A549 (cell line): ENCODE data around the gene VRK2. TPM values are rescaled to one million over a fixed set of nuclear protein-coding genes. Genes with fewer than 3 reads are reported as not detected.

ENCODE experiments used
- ATAC-seq, 2 experiments: fragments of 200-7000 bp in 1 of 2; fragments of >200 bp in 1 of 2; cut with Nextera tagmentation in 1 of 2; cut with Tn5 transposase in 1 of 2; 3 replicates each; pipeline versions ENCODE4 v1.8.0 to v1.9.1; 2018 to 2020; ENCODE audit warnings: mild to moderate bottlenecking in 1 of 2, moderate library complexity in 1 of 2
- CTCF ChIA-PET: fragments of 300-600 bp; sonication (Branson Sonifier 250); formaldehyde crosslinking; extraction: SDS; loops from one replicate; lab custom pipeline; 2021; ENCODE audit warnings: antibody characterized with exemption, inconsistent platforms; lab: Yijun Ruan, JAX
- POLR2A ChIA-PET: fragments of 350-600 bp; formaldehyde crosslinking; extraction: SDS; loops from one replicate; lab custom pipeline; 2021; ENCODE audit warnings: antibody characterized with exemption, inconsistent platforms; lab: Yijun Ruan, JAX
- DNase-seq, 2 experiments: peaks; one replicate each; pipeline versions ENCODE4 v3.0.0 to v3.0.0-alpha.2; 2011 to 2016; ENCODE audit warnings: low read depth in 1 of 2, low spot score in 1 of 2
- FAIRE-seq: peaks from 2 replicates; lab custom pipeline; 2011; peaks lifted over from hg19 to GRCh38; lab: Jason Lieb, UNC
- H3K27ac ChIP-seq, 2 experiments: fragments of >200 bp; sonication (Bioruptor Twin); formaldehyde crosslinking; 3 replicates each; pipeline ENCODE4 v1.5.1; 2016 to 2017
- H3K4me1 ChIP-seq: fragments of >200 bp; sonication (Bioruptor Twin); formaldehyde crosslinking; 3 replicates; pipeline ENCODE4 v1.6.1; 2016
- H3K4me2 ChIP-seq: fragments of >200 bp; sonication (Bioruptor Twin); formaldehyde crosslinking; 3 replicates; pipeline ENCODE4 v1.6.1; 2016
- H3K4me3 ChIP-seq: fragments of >200 bp; sonication (Bioruptor Twin); formaldehyde crosslinking; 3 replicates; pipeline ENCODE4 v1.5.1; 2016
- H3K9me3 ChIP-seq: fragments of >200 bp; sonication (Bioruptor Twin); formaldehyde crosslinking; 3 replicates; pipeline ENCODE4 v1.6.1; 2016
- BHLHE40 ChIP-seq: IDR thresholded peaks from 2 replicates; pipeline ENCODE4 v1.6.1; 2012; ENCODE audit warnings: low read depth, low read length, inconsistent platforms
- CHD4 ChIP-seq: fragments of 200-600 bp; sonication (generic); IDR thresholded peaks from 2 replicates; pipeline ENCODE4 v1.6.1; 2016; ENCODE audit warnings: antibody characterized with exemption, mild to moderate bottlenecking, borderline replicate concordance
- EP300 ChIP-seq, 2 experiments: fragments of >200 bp; sonication (Bioruptor Twin); formaldehyde crosslinking; IDR thresholded peaks; 2 replicates in 1 of 2; 3 replicates in 1 of 2; pipeline ENCODE4 v1.6.1; 2016 to 2017
- ESRRA ChIP-seq: fragments of 150-350 bp; IDR thresholded peaks from 2 replicates; pipeline ENCODE4 v1.6.1; 2014; ENCODE audit warnings: mild to moderate bottlenecking, low read length, borderline replicate concordance
- FOSL2 ChIP-seq, 2 experiments: fragments of 450-650 bp in 1 of 2; fragments of >200 bp in 1 of 2; sonication (Bioruptor Twin) in 1 of 2; formaldehyde crosslinking; IDR thresholded peaks; 2 replicates each; pipeline versions ENCODE4 v1.5.0 to v1.6.1; 2016 to 2020; ENCODE audit warnings: mild to moderate bottlenecking in 1 of 2, moderate library complexity in 1 of 2
- GATA3 ChIP-seq: IDR thresholded peaks from 2 replicates; pipeline ENCODE4 v1.6.1; 2012; ENCODE audit warnings: borderline replicate concordance
- HEYL ChIP-seq: fragments of 250-450 bp; sonication (Bioruptor Pico); IDR thresholded peaks from 2 replicates; pipeline ENCODE4 v1.8.0; 2021; ENCODE audit warnings: mild to moderate bottlenecking, moderate library complexity
- JUN ChIP-seq, 2 experiments: fragments of >200 bp; sonication (Bioruptor Twin); formaldehyde crosslinking; IDR thresholded peaks; 2 replicates in 1 of 2; 3 replicates in 1 of 2; pipeline ENCODE4 v1.6.1; 2016 to 2017
- KDM5A ChIP-seq: fragments of 200-600 bp; sonication (generic); IDR thresholded peaks from 2 replicates; pipeline ENCODE4 v1.6.1; 2016; ENCODE audit warnings: antibody characterized with exemption, mild to moderate bottlenecking
- NFE2L2 ChIP-seq: fragments of 150-350 bp; conservative IDR thresholded peaks from 2 replicates; pipeline ENCODE4 v1.6.1; 2014; ENCODE audit warnings: low read length
- NPAS2 ChIP-seq: fragments of 250-450 bp; sonication (Bioruptor Pico); IDR thresholded peaks from 2 replicates; pipeline ENCODE4 v1.8.0; 2022; ENCODE audit warnings: mild to moderate bottlenecking, moderate library complexity, borderline replicate concordance
- PHF8 ChIP-seq: fragments of 200-600 bp; sonication (generic); IDR thresholded peaks from 2 replicates; pipeline ENCODE4 v1.6.1; 2016; ENCODE audit warnings: low read depth, mild to moderate bottlenecking, antibody characterized with exemption, moderate library complexity, borderline replicate concordance
- POLR2A ChIP-seq: IDR thresholded peaks from 2 replicates; pipeline ENCODE4 v1.6.1; 2012; ENCODE audit warnings: mild to moderate bottlenecking, low read length
- POLR2AphosphoS2 ChIP-seq: conservative IDR thresholded peaks from 2 replicates; pipeline ENCODE4 v1.6.1; 2012; ENCODE audit warnings: low read length, improper control_type of control experiment, inconsistent platforms
- RAD21 ChIP-seq, 2 experiments: fragments of >200 bp in 1 of 2; sonication (Bioruptor Twin) in 1 of 2; formaldehyde crosslinking in 1 of 2; IDR thresholded peaks in 1 of 2; conservative IDR thresholded peaks in 1 of 2; 2 replicates in 1 of 2; 3 replicates in 1 of 2; pipeline ENCODE4 v1.6.1; 2012 to 2018; ENCODE audit warnings: inconsistent platforms in 1 of 2
- RCOR1 ChIP-seq: fragments of 150-350 bp; IDR thresholded peaks from 2 replicates; pipeline ENCODE4 v1.6.1; 2014; ENCODE audit warnings: antibody characterized with exemption, low read length, low read depth
- RFX5 ChIP-seq: fragments of 450-650 bp; IDR thresholded peaks from 2 replicates; pipeline ENCODE4 v1.7.1; 2014; ENCODE audit warnings: antibody characterized with exemption, mild to moderate bottlenecking, moderate library complexity
- RNF2 ChIP-seq: fragments of 200-600 bp; sonication (generic); IDR thresholded peaks from 2 replicates; pipeline ENCODE4 v1.6.1; 2016; ENCODE audit warnings: low read depth, mild to moderate bottlenecking, antibody characterized with exemption, moderate library complexity, borderline replicate concordance
- SMC3 ChIP-seq: fragments of >200 bp; sonication (Bioruptor Twin); formaldehyde crosslinking; IDR thresholded peaks from 3 replicates; pipeline ENCODE4 v1.6.1; 2018; ENCODE audit warnings: inconsistent platforms
- TP53 ChIP-seq: fragments of 250-450 bp; sonication (Bioruptor Pico); IDR thresholded peaks from 2 replicates; pipeline ENCODE4 v1.5.0; 2021; ENCODE audit warnings: mild to moderate bottlenecking, moderate library complexity
- ZSCAN20 ChIP-seq: fragments of 250-450 bp; sonication (Bioruptor Pico); IDR thresholded peaks from 2 replicates; pipeline ENCODE4 v1.8.0; 2022; ENCODE audit warnings: mild to moderate bottlenecking, moderate library complexity
- WGBS: methylation state at CpG from one replicate; pipeline ENCODE4 v1.1.6; 2017; ENCODE audit errors: missing lambda C conversion rate; 5-methylcytosine and 5-hydroxymethylcytosine counted together
- polyA plus RNA-seq, 4 experiments: library from polyadenylated mRNA; depleted of rRNA in 3 of 4; stranded (reverse); fragments of >200 nt; fragmentation: RNase III in 1 of 4; extraction: RNeasy Plus Mini Kit Qiagen cat#74134 plus additional on column Dnase treatment in 1 of 4; gene quantifications; 2 replicates in 3 of 4; 3 replicates in 1 of 4; pipeline ENCODE4 v1.2.3, GENCODE V29; 2011 to 2017
- TF ChIP-seq, protein P1 (sequence below): fragments of 250-450 bp; sonication (Bioruptor Pico); IDR thresholded peaks from 2 replicates; pipeline ENCODE4 v1.5.0; 2021; ENCODE audit warnings: mild to moderate bottlenecking, moderate library complexity, borderline replicate concordance
- TF ChIP-seq, protein P2 (sequence below): fragments of >200 bp; sonication (Bioruptor Twin); formaldehyde crosslinking; IDR thresholded peaks from 3 replicates; pipeline ENCODE4 v1.5.1; 2016
- TF ChIP-seq, protein P3 (sequence below): IDR thresholded peaks from 2 replicates; pipeline ENCODE4 v1.6.1; 2012; ENCODE audit warnings: low read depth, borderline replicate concordance
- TF ChIP-seq, protein P4 (sequence below): fragments of 200-600 bp; sonication (generic); IDR thresholded peaks from 2 replicates; pipeline ENCODE4 v1.6.1; 2016; ENCODE audit warnings: antibody characterized with exemption, mild to moderate bottlenecking, moderate library complexity
- TF ChIP-seq, protein P5 (sequence below): fragments of 450-650 bp; IDR thresholded peaks from 2 replicates; pipeline ENCODE4 v1.6.1; 2014; ENCODE audit warnings: antibody characterized with exemption
- TF ChIP-seq, protein P6 (sequence below): IDR thresholded peaks from 2 replicates; pipeline ENCODE4 v1.6.1; 2012

The VRK2 gene
- polyA plus RNA-seq, 2 of the 4 experiments (the other 2 are of a cell fraction), result 19.4 to 80.9 TPM

DNA sequence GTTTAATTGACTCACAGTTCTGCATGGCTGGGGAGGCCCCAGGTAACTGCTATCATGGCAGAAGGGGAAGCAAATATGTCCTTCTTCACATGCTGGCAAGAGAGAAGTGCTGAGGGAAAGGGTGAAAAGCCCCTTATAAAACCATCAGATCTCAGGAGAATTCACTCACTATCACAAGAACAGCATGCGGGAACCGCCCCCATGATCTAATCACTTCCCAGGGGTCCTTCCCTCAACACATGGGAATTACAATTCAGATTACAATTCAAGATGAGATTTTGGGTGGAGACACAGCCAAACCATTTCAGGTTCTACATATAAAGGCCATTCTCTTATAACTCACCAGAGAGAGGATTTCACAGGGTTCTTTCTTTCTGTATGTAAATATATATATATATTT, 62.9 kb downstream of the VRK2 start:
- Histone ChIP-seq H3K27ac (peak overlapping the region; percentile 87 to 90), H3K4me1 (peaks cover 81% of the 10 kb centered on the region), H3K9me3 (peaks cover 4% of the 10 kb centered on the region; the same call in 1 of the 3 replicates)
- ATAC-seq, result no peak
- POLR2A ChIA-PET, result interaction anchor here (1.2 kb wide), 1 partner anchor 63 kb away, joined by 5 read pairs; the partner anchor contains the start of gene VRK2
- DNase-seq, result peak in 1 of 2 experiments; percentile 44
- 74% methylated on average over 2 of the region's 2 CpGs for WGBS
- TF ChIP-seq ZSCAN20 (no peak), JUN (IDR thresholded peaks at IDR 0.05) (0 out of 5 replicates have a peak, but pooled peaks of 1 of the 2 experiments have one; percentile 12), FOSL2 (IDR thresholded peaks at IDR 0.05) (no peak), FOSL2 (CRISPR knock-in tag; IDR thresholded peaks at IDR 0.05) (peak; percentile 2; the same call in 1 of the 2 replicates)
- TF ChIP-seq, all 56 proteins: peak for 2
- no peak for FAIRE-seq
- CTCF ChIA-PET, result no interaction called here
- H3K4me3 ChIP-seq, result no peak overlapping the region
- H3K4me2 ChIP-seq, result peak overlapping the region; percentile 77

DNA sequence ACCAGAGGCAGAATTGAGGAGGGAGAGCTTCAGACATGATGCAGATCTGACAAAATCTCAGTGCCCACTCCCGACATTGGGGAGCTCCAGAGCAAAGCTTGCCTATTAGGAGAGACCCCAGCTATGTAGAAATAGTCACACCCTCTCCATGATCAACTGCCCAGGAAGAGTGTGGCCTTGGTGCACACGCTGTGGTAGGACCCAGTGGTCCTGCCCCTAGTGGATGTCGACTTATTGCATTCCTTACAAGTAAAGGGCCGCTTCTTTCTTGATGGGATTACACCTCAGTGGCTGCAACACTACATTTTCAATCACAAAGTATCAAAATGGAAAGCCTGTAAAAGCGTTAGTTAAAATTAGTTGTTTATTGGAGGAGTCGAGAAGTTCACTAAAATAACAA, 64.2 kb downstream of the VRK2 start:
- no peaks in the 10 kb centered on the region for H3K9me3 ChIP-seq
- H3K4me2 ChIP-seq, result peak overlapping the region; percentile 77
- peaks cover 76% of the 10 kb centered on the region for H3K4me1 ChIP-seq
- ChIA-PET POLR2A (no interaction called here), CTCF (no interaction called here)
- DNase-seq, result peak in 1 of 2 experiments; percentile 78
- H3K4me3 ChIP-seq, result no peak overlapping the region
- peak; percentile 27 to 44; a peak in 5 of 6 replicates for ATAC-seq
- WGBS, result 80% methylated on average over 6 of the region's 6 CpGs
- no peak for FAIRE-seq
- peak overlapping the region; percentile 81 to 87 for H3K27ac ChIP-seq
- TF ChIP-seq RNF2 (no peak), NPAS2 (CRISPR knock-in tag) (no peak), TP53 (CRISPR knock-in tag) (no peak), BHLHE40 (no peak), PHF8 (no peak), SMC3 (no peak), RAD21 (conservative IDR thresholded peaks at IDR 0.05 in 1 of 2, IDR thresholded peaks at IDR 0.05 in 1 of 2) (no peak), POLR2AphosphoS2 (no peak; the same call in 1 of the 2 replicates), POLR2A (no peak), GATA3 (no peak), RFX5 (no peak), FOSL2 (IDR thresholded peaks at IDR 0.05) (no peak), FOSL2 (CRISPR knock-in tag; IDR thresholded peaks at IDR 0.05) (0 out of 2 replicates have a peak, but pooled peaks have one; percentile 22), RCOR1 (no peak), EP300 (IDR thresholded peaks at IDR 0.05) (no peak), KDM5A (no peak), CHD4 (no peak), HEYL (CRISPR knock-in tag) (no peak), ESRRA (no peak), NFE2L2 (no peak)
- TF ChIP-seq, protein P1, sequence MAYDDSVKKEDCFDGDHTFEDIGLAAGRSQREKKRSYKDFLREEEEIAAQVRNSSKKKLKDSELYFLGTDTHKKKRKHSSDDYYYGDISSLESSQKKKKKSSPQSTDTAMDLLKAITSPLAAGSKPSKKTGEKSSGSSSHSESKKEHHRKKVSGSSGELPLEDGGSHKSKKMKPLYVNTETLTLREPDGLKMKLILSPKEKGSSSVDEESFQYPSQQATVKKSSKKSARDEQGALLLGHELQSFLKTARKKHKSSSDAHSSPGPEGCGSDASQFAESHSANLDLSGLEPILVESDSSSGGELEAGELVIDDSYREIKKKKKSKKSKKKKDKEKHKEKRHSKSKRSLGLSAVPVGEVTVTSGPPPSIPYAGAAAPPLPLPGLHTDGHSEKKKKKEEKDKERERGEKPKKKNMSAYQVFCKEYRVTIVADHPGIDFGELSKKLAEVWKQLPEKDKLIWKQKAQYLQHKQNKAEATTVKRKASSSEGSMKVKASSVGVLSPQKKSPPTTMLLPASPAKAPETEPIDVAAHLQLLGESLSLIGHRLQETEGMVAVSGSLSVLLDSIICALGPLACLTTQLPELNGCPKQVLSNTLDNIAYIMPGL (CRISPR knock-in tag), result no peak
- TF ChIP-seq, protein P2, sequence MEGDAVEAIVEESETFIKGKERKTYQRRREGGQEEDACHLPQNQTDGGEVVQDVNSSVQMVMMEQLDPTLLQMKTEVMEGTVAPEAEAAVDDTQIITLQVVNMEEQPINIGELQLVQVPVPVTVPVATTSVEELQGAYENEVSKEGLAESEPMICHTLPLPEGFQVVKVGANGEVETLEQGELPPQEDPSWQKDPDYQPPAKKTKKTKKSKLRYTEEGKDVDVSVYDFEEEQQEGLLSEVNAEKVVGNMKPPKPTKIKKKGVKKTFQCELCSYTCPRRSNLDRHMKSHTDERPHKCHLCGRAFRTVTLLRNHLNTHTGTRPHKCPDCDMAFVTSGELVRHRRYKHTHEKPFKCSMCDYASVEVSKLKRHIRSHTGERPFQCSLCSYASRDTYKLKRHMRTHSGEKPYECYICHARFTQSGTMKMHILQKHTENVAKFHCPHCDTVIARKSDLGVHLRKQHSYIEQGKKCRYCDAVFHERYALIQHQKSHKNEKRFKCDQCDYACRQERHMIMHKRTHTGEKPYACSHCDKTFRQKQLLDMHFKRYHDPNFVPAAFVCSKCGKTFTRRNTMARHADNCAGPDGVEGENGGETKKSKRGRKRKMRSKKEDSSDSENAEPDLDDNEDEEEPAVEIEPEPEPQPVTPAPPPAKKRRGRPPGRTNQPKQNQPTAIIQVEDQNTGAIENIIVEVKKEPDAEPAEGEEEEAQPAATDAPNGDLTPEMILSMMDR, result peak; percentile 24; the same call in 1 of the 3 replicates
- TF ChIP-seq, protein P3, sequence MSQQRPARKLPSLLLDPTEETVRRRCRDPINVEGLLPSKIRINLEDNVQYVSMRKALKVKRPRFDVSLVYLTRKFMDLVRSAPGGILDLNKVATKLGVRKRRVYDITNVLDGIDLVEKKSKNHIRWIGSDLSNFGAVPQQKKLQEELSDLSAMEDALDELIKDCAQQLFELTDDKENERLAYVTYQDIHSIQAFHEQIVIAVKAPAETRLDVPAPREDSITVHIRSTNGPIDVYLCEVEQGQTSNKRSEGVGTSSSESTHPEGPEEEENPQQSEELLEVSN, result no peak
- TF ChIP-seq, protein P4, sequence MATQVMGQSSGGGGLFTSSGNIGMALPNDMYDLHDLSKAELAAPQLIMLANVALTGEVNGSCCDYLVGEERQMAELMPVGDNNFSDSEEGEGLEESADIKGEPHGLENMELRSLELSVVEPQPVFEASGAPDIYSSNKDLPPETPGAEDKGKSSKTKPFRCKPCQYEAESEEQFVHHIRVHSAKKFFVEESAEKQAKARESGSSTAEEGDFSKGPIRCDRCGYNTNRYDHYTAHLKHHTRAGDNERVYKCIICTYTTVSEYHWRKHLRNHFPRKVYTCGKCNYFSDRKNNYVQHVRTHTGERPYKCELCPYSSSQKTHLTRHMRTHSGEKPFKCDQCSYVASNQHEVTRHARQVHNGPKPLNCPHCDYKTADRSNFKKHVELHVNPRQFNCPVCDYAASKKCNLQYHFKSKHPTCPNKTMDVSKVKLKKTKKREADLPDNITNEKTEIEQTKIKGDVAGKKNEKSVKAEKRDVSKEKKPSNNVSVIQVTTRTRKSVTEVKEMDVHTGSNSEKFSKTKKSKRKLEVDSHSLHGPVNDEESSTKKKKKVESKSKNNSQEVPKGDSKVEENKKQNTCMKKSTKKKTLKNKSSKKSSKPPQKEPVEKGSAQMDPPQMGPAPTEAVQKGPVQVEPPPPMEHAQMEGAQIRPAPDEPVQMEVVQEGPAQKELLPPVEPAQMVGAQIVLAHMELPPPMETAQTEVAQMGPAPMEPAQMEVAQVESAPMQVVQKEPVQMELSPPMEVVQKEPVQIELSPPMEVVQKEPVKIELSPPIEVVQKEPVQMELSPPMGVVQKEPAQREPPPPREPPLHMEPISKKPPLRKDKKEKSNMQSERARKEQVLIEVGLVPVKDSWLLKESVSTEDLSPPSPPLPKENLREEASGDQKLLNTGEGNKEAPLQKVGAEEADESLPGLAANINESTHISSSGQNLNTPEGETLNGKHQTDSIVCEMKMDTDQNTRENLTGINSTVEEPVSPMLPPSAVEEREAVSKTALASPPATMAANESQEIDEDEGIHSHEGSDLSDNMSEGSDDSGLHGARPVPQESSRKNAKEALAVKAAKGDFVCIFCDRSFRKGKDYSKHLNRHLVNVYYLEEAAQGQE, result no peak
- TF ChIP-seq, protein P5, sequence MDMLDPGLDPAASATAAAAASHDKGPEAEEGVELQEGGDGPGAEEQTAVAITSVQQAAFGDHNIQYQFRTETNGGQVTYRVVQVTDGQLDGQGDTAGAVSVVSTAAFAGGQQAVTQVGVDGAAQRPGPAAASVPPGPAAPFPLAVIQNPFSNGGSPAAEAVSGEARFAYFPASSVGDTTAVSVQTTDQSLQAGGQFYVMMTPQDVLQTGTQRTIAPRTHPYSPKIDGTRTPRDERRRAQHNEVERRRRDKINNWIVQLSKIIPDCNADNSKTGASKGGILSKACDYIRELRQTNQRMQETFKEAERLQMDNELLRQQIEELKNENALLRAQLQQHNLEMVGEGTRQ, result no peak
- TF ChIP-seq, protein P6, sequence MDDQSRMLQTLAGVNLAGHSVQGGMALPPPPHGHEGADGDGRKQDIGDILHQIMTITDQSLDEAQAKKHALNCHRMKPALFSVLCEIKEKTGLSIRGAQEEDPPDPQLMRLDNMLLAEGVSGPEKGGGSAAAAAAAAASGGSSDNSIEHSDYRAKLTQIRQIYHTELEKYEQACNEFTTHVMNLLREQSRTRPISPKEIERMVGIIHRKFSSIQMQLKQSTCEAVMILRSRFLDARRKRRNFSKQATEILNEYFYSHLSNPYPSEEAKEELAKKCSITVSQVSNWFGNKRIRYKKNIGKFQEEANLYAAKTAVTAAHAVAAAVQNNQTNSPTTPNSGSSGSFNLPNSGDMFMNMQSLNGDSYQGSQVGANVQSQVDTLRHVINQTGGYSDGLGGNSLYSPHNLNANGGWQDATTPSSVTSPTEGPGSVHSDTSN, result no peak
